HG03571 (cell line): ENCODE results near the gene TMED4.

Source experiments
- ATAC-seq: cut with Tn5 transposase; IDR thresholded peaks from one replicate; pipeline ENCODE4 v1.9.1; 2021; ENCODE audit not compliant: unreplicated experiment

Gene TMED4

GRCh38 chr7:44581879-44582603, at the start of gene TMED4:
TSS of gene TMED4 (minus strand) at chr7:44582231. CDS start at chr7:44582206, 25 bp downstream.
- peak; percentile 81 for ATAC-seq

- no peak for ATAC-seq
Measured at GRCh38 chr7:44631458-44632115, 49.6 kb upstream of the TMED4 start.

GRCh38 chr7:44630792-44631457, 48.9 kb upstream of the TMED4 start:
- ATAC-seq, result no peak

- ATAC-seq, result no peak
Measured at GRCh38 chr7:44629829-44630522, 47.9 kb upstream of the TMED4 start.

GRCh38 chr7:44626620-44627019, 44.6 kb upstream of the TMED4 start:
- ATAC-seq, result no peak

- ATAC-seq, result no peak
Measured at GRCh38 chr7:44625526-44626471, 43.8 kb upstream of the TMED4 start.

- ATAC-seq, result no peak
Measured at GRCh38 chr7:44624318-44624717, 42.3 kb upstream of the TMED4 start.

- ATAC-seq, result peak; percentile 55
Measured at GRCh38 chr7:44622342-44623151, 40.5 kb upstream of the TMED4 start.

- ATAC-seq, result no peak
Measured at GRCh38 chr7:44621750-44622103, 39.7 kb upstream of the TMED4 start.

- ATAC-seq, result no peak
Measured at GRCh38 chr7:44621034-44621749, 39.2 kb upstream of the TMED4 start.

GRCh38 chr7:44618753-44619152, 36.7 kb upstream of the TMED4 start:
- ATAC-seq, result no peak

- no peak for ATAC-seq
Measured at GRCh38 chr7:44618045-44618444, 36.0 kb upstream of the TMED4 start.

- ATAC-seq, result no peak
Measured at GRCh38 chr7:44617225-44617890, 35.3 kb upstream of the TMED4 start.

GRCh38 chr7:44616545-44616944, 34.5 kb upstream of the TMED4 start:
- ATAC-seq, result no peak

- no peak for ATAC-seq
Measured at GRCh38 chr7:44615793-44616192, 33.8 kb upstream of the TMED4 start.

- no peak for ATAC-seq
Measured at GRCh38 chr7:44615149-44615611, 33.1 kb upstream of the TMED4 start.

- no peak for ATAC-seq
Measured at GRCh38 chr7:44609829-44610228, 27.8 kb upstream of the TMED4 start.

- no peak for ATAC-seq
Measured at GRCh38 chr7:44608916-44609648, 27.1 kb upstream of the TMED4 start.
